Mammary epithelial cell (primary cell): Measurements from ENCODE around the gene RGS6.

Experiments
- CTCF ChIP-seq, 2 donors: IDR thresholded peaks in 1 of 2; conservative IDR thresholded peaks in 1 of 2; 2 replicates each; pipeline ENCODE4 v1.5.1; 2011 to 2012; ENCODE audit warnings: inconsistent platforms in 2 of 2, low read length in 2 of 2, mild to moderate bottlenecking in 2 of 2, control low read depth in 1 of 2, low read depth in 1 of 2; ENCODE audit not compliant: insufficient read depth in 1 of 2; ENCODE audit errors: extremely low read depth in 1 of 2
- EZH2 ChIP-seq: IDR thresholded peaks from 2 replicates; pipeline ENCODE4 v1.6.1; 2012; ENCODE audit warnings: low read length, inconsistent platforms, borderline replicate concordance

- TF ChIP-seq CTCF (conservative IDR thresholded peaks at IDR 0.05 in 1 of 2, IDR thresholded peaks at IDR 0.05 in 1 of 2; ENCODE audit: extremely low read depth in 1 of 2, insufficient read depth in 1 of 2, low read depth in 1 of 2, low read length in 2 of 2) (no peak), EZH2 (no peak)
Observed at GRCh38 chr14:72492196-72492595, 560.0 kb downstream of the RGS6 start.
